Activated CD4-positive, CD25-positive, alpha-beta regulatory T cell treated with anti-CD3 and anti-CD28 coated beads, Interleukin-2, amount 50 U/mL, for 72 hours (primary cell): ENCODE results near the gene NRG2.

Experiments
- DNase-seq: peaks from one replicate; pipeline ENCODE4 v3.0.0; 2021

NRG2 gene

DNA sequence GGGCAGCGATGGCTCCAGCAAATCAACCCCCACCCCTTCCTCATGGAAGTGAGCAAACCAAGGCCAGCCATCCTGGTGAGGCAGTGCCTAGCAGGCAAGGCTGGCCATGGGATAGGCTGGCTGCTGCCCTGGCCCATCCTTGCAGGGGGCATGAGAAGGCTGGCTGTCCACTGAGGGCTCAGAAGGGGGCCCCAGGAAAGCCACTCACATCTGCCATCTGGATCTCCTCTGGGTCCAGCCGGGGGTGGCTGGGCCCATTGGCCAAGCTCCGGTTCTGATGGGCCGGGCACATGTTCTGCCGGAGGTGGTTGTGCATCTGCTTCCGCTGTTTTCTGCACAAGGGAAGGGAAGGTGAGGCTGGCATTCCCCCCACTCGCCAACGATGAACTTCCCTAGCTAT, 190.4 kb downstream of the NRG2 start:
- DNase-seq = peak; percentile 17

DNA sequence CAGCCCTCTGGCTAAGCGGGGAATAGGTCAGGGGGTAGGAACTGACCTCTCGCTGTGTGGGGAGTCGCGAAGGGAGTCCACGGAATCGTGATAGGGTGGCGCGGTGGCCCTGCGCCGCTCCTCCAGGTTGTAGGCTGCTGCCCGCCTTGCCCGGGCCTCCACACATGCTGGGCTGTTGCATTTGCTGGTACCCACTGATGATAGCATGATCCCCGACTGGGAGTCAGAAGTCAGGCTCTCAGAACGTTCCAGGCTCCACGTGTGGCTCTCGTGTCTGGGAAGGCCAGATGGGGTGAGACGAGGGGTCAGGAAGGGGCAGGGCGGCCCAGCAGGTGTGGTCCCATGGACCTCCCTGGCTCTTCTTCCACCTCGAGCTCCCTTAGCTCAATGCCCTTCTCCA, 191.5 kb downstream of the NRG2 start:
- peak; percentile 21 for DNase-seq

DNA sequence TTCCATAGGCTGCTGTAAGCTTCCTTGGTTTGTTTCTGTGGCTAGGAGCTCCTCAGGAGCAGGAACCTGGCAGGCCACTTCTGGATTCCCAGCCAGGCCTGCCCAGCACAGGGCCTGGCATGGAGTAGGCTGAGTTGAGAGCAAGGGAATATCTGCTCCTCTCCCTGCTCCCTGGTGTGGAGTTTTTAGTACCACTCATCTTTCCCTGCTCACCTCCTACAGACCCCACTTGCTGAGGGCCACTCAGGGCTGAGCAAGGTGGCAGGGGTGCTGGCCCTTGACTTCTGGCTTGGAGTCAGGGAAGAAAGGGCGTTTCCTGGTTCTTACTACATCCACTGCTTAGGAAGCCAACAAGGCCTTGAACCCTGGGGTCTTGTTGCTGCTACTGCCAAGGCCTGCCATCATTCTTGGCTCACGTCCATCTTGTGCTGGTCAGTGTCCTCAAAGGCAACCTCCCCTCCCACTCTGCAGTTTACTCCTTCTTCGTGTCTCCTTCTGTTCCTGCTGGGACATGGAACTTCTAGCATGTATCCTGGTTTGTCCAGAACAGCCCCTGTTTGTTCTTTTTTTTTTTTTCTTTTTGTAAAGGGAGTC, 192.6 kb downstream of the NRG2 start:
- peak; percentile 16 for DNase-seq

DNA sequence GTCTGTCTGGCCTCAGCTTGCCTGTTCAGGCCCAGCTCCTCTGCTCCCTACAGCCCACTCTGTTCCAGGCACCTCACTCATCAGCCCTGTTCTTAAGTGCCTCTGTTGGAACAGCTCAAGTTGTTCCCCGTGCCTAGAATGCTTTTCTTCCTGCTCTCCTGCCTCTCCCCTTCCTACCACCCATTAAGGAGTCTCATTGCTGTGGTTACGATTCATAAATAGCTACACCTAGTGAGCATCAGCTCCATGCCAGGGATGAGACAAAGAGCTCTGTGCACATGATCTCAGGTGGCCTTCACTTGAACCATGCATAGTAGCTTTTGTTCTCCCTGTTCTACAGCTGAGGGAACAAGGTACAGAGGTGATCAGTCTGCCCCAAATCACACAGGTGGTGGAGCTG, 193.2 kb downstream of the NRG2 start:
- peak; percentile 26 for DNase-seq

DNA sequence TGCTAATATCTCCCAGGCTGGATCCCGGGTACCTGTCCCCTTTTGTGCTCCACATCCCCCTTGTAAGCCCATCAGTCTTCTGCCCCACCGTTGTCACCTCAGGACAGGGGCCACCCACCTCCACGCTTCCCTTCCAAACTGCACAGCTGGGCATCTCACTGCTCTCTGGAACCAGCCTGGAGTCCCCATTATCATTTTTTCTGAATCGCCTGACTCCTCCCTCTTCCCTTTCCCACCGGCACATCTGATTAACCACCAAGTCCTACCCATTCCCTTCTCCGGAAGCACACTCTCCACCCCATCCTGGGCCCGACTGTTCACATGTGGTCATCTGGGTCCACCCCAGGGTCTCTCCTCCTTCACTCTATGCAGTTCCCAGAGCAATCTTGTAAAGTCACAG, 193.6 kb downstream of the NRG2 start:
- DNase-seq = no peak

DNA sequence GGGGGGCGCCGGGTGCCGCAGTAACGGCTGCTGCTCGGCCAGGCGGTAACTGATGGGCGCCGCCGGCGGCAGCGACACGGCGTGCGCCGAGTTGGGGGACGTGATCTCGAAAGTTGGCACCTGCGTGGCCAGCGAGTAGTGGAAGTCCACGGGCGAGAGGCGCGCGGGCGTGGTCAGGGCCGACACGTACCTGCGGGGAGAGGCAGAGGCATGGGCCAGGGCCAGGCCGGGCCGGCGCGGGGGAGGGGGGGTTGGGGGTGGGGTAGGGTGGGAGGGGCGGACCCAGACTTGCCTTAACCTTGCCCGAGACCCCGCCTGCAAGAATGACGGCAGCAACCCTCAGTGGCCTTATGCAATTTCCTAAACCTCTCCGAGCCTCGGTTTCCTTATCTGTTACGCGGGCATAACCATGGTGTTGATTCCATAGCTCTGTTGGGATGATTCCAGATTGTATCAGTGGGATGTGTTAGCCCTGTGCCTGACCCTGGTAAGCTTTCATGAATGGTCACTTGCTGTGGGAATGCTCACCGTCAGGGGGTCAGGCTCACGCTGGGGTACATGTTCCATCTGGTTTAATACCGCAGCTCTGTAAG, 194.5 kb downstream of the NRG2 start:
- DNase-seq = no peak

DNA sequence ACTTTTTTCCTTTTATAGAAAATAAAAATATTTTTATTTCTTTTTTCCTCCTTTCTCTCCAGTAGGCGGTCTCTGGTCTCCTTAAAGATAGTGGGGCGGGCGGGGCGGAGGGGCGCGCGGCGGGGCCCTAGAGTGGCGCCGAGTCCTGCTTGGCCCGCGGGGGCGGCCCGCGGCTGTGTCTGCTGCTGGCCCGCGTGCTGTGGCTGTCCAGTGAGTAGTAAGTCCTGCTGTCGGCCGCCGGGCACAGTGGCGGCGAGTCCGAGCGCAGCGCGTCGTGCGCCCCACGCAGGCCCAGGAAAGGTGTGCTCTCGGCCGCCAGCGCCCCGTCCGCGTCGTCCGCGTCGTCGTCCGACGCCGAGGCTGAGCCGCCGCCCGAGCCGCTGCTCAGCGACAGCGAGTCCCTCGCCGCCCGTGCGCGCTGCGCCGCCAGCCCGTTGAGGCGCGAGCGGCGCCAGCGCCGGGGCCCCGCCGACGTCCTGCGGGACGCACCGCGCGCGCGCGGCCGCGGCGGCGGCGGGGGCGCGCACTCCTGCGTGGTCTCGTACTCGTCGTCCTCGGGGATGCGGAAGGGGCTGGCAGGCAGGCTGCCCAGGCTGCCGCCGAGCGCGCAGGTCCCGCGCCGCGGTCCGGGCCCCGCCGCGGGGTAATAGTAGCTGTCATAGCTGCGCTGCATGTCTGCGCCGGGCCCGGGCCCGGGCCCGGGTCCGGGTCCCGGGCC, 195.2 kb downstream of the NRG2 start:
- peak; percentile 68 for DNase-seq

DNA sequence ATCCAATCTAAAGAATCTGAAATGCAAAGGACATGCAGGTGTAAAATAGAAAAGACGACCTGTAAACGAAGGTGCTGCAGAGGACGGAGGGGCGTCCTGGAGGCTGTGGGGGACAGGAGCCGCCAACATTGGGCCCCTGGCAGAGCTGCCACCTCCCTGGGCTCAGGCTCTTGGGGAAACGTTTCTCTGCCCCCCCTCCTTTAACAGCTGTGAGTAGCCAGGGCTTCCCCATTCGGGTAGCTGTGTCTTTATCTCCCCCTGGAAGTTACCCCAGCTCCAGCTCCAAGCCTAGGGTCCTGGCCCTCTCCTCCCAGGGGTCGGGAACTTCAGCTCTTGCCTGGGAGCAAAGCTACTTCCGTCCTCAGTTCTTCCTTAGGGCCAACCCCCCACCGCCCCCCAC, 196.0 kb downstream of the NRG2 start:
- DNase-seq = peak; percentile 18

DNA sequence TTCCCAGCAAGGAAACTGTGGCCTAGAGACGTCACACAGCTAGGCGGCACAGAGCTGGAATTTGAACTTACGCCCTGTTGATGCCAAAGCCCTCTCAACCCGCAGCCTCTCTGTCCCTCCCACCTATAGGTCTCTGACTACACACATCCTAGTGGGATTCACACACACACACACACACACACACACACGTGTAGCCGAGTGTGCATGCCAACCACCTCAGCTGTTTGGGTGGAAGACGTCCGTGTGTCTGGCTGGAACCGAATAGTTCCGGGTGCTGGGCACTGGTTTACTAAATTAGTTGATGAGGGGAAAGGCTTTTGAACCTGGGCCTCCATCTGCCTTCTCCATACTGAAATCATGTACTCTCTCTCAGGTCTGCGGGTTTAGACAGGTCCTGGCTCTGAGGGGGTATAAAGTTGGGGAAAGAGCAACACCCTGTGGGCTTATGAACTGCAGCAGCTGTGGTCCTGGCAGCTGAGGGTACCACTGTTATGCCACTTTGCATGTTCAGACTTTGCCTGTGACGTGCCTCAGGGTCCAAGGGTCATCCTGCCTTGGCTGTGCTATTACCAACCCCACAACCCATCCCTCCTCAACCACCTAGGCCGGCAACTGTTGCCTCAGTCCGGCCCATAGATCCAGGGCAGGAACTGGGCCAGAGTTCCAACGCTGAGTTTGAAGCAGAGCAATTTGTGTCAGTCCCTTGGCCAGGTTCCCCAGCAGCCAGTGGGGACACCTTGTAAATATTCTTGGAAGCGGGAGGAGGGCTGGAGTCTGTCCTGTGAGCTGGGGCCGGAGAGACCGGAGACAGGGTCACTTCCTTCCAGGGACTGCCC, 197.0 kb downstream of the NRG2 start:
- peak; percentile 18 for DNase-seq

DNA sequence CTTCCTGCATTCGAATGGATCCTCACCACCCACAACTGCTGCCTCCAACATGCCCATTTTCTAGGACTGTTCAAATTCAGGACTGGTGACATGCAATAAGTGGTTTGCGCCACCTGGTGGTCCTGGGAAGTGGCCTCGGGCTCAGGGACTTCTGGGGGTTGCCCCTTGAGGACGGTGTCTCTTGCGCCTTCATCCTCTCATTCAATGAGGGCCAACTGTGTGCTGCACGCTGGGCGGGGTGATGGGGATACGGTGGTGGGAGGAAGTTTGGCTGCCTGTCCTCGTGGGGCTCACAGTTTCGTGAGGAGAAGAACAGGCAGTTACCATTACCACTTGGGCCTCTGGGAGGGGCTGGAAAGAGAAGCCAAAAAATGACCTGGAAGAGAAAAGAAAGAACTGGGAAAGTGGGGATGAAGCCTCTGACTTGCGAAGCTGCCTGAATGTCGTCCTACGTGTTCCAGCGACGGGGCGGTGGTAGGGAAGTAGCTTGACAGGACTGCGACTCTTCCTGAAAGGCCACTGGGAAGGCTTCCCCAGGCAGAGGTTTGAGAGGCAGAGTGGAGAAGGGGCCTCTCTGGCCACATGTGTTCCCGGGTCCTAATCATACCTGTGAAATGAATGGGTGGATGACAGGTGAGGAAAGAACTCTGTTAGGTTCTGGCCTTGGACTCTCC, 198.5 kb downstream of the NRG2 start:
- peak; percentile 53 for DNase-seq

DNA sequence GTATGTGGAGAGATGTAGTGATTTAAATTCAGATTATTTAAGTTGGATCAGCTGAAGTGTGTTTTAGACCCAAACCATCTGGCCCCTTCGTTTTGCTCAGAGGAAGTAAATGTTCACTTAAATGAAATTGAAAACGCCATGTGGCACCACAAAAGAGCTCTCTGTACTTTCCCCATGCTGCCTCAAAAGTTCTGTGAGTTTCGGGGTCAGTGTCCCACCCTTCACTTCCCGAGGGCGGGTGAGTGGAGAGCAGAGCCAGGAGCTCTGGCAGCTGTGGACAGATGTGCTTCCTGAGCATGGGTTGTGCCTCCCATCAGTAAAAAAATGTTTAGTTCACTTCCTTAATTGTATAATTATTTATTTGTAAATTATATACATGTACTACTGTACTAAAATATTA, 199.1 kb downstream of the NRG2 start:
- DNase-seq = no peak

DNA sequence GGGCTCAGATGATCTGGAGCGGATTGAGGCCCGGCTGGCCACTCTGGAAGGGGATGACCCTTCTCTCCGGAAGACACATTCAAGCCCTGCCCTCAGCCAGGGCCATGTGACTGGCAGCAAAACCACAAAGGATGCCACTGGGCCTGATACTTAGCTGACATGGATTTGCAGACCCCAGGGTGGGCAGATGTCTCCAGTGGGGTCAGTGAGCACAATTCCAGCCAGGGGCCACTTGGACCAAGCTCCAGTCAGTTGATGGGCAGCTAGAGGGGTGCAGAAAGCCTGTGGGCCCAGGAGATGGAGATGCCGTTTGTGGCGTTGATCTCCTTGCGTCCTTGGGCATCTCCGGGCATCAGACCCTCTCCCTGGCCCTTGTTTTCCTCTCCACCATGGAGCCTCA, 200.8 kb downstream of the NRG2 start:
- DNase-seq = peak; percentile 19

DNA sequence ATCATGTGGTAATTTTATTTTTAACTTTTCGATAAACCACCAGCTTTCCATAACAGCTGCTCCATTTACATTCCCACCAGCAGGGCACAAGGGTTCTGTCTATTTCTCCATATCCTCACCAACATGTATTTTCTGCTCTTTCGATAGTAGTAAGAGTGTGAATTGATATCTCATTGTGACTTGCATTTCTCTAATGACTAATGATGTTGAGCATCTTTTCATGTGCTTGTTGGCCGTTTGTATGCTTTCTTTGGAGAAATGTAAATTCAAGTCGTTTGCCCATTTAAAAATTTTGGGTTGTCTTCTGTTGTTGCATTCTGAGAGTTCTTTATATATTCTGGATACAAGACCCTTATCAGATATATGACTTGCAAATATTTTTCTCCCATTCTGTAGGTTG, 201.6 kb downstream of the NRG2 start:
- DNase-seq = no peak

DNA sequence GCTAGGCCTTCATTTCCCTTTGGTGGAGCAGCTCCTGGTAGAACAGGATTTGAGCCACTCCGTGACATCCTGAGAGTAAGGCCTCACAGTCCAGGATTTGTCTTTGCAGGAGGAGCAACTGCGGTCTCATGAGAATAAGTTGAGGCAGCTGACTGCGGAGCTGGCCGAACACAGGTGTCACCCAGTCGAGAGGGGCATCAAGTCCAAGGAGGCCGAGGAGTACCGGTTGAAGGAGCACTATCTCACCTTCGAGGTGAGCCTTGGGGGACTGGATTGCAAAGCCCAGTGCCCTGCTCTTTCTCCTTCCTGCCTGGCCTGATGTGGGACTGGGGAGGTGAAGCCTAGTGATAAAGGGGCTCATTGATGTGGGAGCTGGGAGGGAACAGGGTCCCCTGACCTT, 203.2 kb downstream of the NRG2 start:
- peak; percentile 21 for DNase-seq

DNA sequence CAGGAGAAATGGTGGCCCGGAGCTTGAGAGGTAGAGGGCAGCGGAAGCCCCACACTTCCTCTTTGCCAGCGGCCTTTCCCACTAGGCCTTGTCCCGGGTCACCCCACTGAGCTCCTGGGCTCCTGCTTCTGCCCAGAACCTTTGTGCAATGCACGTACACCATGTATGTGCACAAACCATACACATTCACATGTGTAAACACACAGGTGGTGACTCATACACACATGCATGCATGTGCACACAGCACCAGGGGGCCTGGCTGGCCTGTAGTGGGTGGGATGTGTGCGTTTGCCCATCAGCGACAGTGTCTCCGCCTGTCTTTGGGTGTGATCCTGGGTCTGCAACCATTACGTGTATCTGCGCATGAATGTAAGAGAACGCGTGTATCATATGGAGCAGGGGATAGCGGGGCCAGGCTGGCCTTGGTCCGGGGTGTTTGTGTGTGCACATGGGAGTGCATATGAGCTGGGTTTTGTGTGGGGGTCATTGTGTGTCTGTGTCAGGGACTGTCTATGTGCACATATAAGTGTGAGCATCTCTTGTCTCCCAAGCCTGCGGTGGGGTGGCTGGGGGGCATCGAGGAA, 203.8 kb downstream of the NRG2 start:
- DNase-seq = peak; percentile 18

DNA sequence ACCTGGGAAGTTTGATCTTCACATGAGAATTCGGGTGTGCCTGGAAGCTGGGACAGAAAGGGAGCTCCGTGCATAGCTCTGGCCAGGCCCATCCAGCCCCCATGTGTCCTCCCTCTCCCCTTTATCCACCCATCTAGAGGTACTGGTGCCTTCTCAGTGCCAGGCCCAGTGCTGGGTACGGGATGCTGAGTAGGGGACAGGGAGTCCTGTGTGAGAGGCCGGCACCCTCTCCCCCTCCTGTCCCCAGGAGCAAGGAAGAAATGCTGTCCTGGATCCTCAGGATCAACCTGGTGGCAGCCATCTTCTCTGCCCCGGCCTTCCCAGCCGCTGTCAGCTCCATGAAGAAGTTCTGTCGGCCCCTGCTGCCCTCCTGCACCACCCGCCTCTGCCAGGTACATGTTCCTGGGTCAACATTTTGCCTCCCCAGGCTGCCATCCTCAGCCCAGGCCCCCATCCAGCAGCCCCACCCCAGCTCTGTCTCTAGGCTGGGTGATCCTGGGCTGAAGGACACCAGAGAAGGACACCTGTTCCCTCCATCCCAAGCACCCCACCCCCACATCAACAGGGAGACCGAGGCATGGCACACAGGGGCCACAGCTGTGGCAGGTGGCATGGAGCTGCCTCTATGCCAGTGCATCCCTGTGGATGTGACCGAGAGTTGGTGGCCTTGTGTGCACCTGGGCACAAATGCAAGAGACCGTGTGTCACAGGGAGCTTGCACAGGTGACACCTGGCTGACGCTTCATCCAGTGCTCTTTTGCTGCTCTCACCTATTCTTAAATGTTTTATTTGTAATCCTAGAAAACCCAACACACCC, 204.5 kb downstream of the NRG2 start:
- peak; percentile 25 for DNase-seq

DNA sequence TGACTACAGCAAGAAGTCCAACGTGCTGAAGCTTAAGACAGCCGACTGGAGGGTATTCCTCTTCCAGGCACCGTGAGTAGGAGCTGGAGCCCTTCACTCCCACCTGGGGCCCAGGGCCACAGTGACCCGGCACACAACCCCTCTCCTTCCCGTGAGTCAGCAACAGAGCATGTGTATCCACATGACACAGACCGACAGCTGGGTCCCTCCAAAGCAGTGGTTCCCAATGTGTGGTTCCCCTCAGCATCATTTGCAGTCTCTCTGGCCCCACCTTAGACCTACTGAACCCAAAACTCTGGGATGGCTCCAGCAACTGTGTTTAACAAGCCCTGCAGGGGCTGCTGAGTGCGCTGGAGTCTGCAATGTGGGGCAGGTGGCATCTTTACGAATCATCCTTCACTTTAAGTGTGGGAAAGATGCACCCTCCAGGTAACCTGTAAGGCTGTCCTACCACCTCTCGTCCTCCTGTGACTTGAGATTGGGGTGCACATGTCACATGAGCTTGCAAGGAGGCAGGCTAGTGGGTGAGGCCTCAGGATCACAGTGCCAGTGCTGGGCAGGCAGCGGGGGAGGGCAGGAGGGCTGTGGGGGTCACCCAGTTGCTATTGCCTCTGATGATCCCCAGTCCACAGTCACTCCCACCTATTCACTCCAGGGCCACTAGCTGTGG, 205.3 kb downstream of the NRG2 start:
- peak; percentile 21 for DNase-seq

DNA sequence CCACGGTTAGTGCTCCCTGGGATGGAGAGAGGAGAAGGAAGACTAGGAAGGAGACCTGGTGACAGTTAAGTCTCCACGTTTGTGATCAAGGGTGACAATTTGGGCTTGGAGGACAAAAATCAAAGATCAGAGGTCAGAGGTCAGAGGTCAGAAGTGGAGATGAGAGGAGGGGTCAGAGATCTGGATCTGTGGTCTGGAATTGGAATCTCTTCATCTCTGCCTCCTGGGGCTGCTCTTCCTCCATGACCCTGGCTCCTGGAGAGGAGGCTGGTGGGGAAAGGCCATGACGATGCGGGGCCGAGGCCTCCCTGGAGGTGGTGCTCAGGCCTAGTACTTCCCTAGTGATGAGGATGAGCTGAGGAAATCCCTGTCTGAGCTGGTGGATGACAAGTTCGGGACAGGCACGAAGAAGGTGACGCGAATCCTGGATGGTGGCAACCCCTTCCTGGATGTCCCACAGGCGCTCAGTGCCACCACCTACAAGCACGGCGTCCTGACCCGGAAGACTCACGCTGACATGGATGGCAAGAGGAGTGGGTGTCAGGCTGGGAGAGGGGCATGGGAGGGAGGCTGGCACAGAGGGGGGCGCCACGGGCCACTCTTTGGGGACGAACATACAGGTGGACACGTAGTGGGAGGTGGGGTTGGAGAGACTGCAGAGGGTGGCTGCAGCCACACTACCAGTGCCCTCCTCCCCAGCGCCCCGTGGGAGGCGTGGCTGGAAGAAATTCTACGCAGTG, 206.5 kb downstream of the NRG2 start:
- DNase-seq = peak; percentile 25

DNA sequence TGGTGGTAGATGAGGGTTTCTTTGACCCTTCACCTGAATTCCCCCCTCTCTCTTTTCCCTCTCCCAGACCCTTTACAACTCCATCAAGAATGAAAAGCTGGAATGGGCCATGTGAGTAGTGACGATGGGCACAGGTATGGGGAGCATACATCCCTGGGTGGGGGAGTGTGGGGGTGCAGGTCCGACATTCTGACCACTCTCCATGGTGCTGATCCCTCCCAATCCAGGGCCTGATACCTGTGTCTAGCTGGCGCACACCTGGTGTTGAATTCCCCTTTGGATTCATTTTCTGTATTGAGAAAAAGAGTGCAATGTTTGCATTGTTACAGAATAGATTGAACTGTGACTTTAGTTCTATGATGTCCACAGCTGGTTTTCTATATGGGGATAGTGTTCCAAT, 207.4 kb downstream of the NRG2 start:
- no peak for DNase-seq

DNA sequence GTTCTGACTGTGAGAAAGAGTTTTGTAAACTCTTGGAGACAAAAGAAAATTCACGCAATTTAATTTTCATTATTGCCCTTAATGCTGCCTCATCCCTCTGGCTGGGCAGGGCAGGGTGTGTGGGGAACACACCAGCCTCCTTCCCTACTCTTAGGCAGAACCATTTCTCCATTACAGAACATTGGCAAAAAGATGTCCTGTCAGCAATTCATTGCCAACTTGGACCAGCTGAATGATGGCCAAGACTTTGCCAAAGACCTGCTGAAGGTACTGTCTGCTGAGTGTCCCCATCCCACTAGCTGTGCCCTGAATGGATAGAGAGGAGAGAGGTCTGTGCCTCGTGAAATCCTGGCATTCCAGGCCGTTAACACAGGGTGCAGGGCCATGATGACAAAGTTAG, 209.6 kb downstream of the NRG2 start:
- no peak for DNase-seq
